Measurements from ENCODE around the gene SNPH. TPM values are rescaled to one million over a fixed set of nuclear protein-coding genes. Genes with fewer than 3 reads are reported as not detected.

Gene SNPH
- total RNA-seq, 1 experiment from 2014 or later: 2.0 TPM

- no TSS peak for BruUV-seq (replicated peaks)
- intact Hi-C loops (cut with micrococcal nuclease; ENCODE audit: unreplicated experiment): no loop called here
- no peaks in the 10 kb centered on the region for H3K27me3 Mint-ChIP-seq (ENCODE audit: unreplicated experiment)
- TF ChIP-seq CTCF (IDR thresholded peaks at IDR 0.05; ENCODE audit: unreplicated experiment): no peak
- no peaks in the 10 kb centered on the region for H3K9me3 Mint-ChIP-seq (ENCODE audit: low read depth, unreplicated experiment)
- peaks cover 8% of the 10 kb centered on the region for H3K36me3 Mint-ChIP-seq (ENCODE audit: insufficient read depth, unreplicated experiment)
- no peak for DNase-seq
- H3K27ac Mint-ChIP-seq (ENCODE audit: unreplicated experiment): no peak overlapping the region
- CTCF ChIA-PET: no interaction called here
- no peaks in the 10 kb centered on the region for H3K4me1 Mint-ChIP-seq (ENCODE audit: low read depth, unreplicated experiment)
- no peak overlapping the region for H3K4me3 Mint-ChIP-seq (ENCODE audit: low read depth, unreplicated experiment)
Measured at GRCh38 chr20:1315804-1316203, 49.7 kb downstream of the SNPH start.

DNA sequence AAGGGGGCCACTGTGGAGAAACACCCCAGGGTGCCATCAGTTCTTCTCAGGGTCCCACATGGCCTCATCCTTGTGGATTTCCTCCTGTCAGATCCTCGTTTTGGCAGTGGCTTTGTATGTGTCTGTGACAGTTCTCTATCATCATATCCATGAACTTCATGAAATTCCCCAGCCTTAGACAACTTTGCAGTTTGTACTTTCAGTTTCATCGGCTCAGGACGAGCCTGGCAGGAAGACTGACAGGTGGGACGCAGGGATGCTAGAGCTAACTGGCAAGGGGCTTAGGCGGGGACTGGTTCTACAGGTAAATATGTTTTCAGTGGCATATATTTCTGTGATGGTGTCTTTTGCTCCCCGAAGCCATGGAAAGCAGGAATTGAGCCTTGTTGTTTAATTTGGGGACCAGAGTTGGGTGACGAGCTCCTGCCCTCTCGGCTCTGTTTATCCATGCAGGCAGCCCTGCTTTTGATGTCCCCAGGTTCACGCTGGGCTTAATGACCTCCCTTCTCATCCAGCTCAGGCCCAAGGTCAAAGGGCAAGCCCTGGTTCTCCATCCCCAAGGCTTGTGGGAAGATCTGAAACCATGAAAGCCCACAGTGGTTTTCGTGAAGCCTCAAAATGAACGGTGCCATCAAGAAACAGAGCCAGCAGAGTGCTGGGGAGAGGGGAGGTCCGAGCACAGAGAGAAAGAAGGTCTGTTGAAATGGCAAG, 51.6 kb downstream of the SNPH start:
- Mint-ChIP-seq H3K9me3 (ENCODE audit: low read depth, unreplicated experiment) (no peaks in the 10 kb centered on the region), H3K4me3 (ENCODE audit: low read depth, unreplicated experiment) (no peak overlapping the region), H3K27me3 (ENCODE audit: unreplicated experiment) (no peaks in the 10 kb centered on the region), H3K27ac (ENCODE audit: unreplicated experiment) (no peak overlapping the region), H3K4me1 (ENCODE audit: low read depth, unreplicated experiment) (no peaks in the 10 kb centered on the region), H3K36me3 (ENCODE audit: insufficient read depth, unreplicated experiment) (peaks cover 8% of the 10 kb centered on the region)
- intact Hi-C loops (cut with micrococcal nuclease; ENCODE audit: unreplicated experiment): no loop called here
- TF ChIP-seq CTCF (IDR thresholded peaks at IDR 0.05; ENCODE audit: unreplicated experiment): no peak
- CTCF ChIA-PET: no interaction called here
- no TSS peak for BruUV-seq (replicated peaks)
- DNase-seq: no peak

- intact Hi-C loops (cut with micrococcal nuclease; ENCODE audit: unreplicated experiment): no loop called here
- BruUV-seq (replicated peaks): no TSS peak
- CTCF ChIA-PET: no interaction called here
- TF ChIP-seq CTCF (IDR thresholded peaks at IDR 0.05; ENCODE audit: unreplicated experiment): no peak
- Mint-ChIP-seq H3K36me3 (ENCODE audit: insufficient read depth, unreplicated experiment) (peaks cover 8% of the 10 kb centered on the region), H3K4me3 (ENCODE audit: low read depth, unreplicated experiment) (no peak overlapping the region), H3K4me1 (ENCODE audit: low read depth, unreplicated experiment) (no peaks in the 10 kb centered on the region), H3K27me3 (ENCODE audit: unreplicated experiment) (no peaks in the 10 kb centered on the region), H3K27ac (ENCODE audit: unreplicated experiment) (no peak overlapping the region), H3K9me3 (ENCODE audit: low read depth, unreplicated experiment) (no peaks in the 10 kb centered on the region)
- no peak for DNase-seq
Measured at GRCh38 chr20:1319051-1319450, 53.0 kb downstream of the SNPH start.

DNA sequence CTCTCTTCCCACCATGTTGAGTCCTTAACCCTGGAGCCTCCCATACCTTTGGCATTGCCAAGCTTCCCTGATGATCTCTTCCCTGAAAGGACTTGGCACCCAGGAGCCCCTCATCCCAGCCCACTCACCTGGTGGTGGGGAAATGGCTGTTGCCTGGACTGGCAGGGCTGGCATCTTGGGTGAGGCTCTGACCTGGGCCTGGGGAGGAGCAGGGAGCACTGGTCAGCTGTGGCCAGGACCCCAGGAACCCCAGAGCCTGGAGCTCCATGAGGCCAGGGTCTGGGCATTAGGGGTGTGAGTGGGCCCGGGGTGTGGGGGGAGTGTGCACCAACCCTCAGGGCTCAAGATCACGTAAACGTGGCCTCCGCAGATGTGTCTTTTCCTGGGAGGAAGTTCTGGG, 53.4 kb downstream of the SNPH start:
- no peak for TF ChIP-seq CTCF (IDR thresholded peaks at IDR 0.05; ENCODE audit: unreplicated experiment)
- Mint-ChIP-seq H3K36me3 (ENCODE audit: insufficient read depth, unreplicated experiment) (peaks cover 4% of the 10 kb centered on the region), H3K27ac (ENCODE audit: unreplicated experiment) (no peak overlapping the region), H3K4me1 (ENCODE audit: low read depth, unreplicated experiment) (no peaks in the 10 kb centered on the region), H3K4me3 (ENCODE audit: low read depth, unreplicated experiment) (no peak overlapping the region), H3K9me3 (ENCODE audit: low read depth, unreplicated experiment) (no peaks in the 10 kb centered on the region), H3K27me3 (ENCODE audit: unreplicated experiment) (no peaks in the 10 kb centered on the region)
- DNase-seq: no peak
- BruUV-seq (replicated peaks): no TSS peak
- intact Hi-C loops (cut with micrococcal nuclease; ENCODE audit: unreplicated experiment): no loop called here
- CTCF ChIA-PET: no interaction called here

All from Calu3 (cell line).